ENCODE results near the gene BAG5.

GRCh38 chr14:103509864-103510723, 52.4 kb downstream of the BAG5 start:
- no peak for TF ChIP-seq CTCF (conservative IDR thresholded peaks at IDR 0.05; ENCODE audit: low read length)
- TF ChIP-seq EZH2phosphoT487 (IDR thresholded peaks at IDR 0.05; ENCODE audit: borderline replicate concordance) = no peak

Data from Loucy (cell line).